ENCODE measurements around the gene MSMO1.

GRCh38 chr4:165319030-165319429 lies 8.4 kb upstream of the MSMO1 start:
- TF ChIP-seq, protein P1, sequence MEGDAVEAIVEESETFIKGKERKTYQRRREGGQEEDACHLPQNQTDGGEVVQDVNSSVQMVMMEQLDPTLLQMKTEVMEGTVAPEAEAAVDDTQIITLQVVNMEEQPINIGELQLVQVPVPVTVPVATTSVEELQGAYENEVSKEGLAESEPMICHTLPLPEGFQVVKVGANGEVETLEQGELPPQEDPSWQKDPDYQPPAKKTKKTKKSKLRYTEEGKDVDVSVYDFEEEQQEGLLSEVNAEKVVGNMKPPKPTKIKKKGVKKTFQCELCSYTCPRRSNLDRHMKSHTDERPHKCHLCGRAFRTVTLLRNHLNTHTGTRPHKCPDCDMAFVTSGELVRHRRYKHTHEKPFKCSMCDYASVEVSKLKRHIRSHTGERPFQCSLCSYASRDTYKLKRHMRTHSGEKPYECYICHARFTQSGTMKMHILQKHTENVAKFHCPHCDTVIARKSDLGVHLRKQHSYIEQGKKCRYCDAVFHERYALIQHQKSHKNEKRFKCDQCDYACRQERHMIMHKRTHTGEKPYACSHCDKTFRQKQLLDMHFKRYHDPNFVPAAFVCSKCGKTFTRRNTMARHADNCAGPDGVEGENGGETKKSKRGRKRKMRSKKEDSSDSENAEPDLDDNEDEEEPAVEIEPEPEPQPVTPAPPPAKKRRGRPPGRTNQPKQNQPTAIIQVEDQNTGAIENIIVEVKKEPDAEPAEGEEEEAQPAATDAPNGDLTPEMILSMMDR (IDR thresholded peaks at IDR 0.05) = no peak
- TF ChIP-seq FOSL2 (IDR thresholded peaks at IDR 0.05; ENCODE audit: borderline replicate concordance, low read depth) (no peak), YY1 (IDR thresholded peaks at IDR 0.05; ENCODE audit: low read depth) (no peak)

Data from SK-N-SH (cell line).